GM12892 (cell line): Measurements from ENCODE around the gene RPS16.

Experiments used
- POLR2A ChIP-seq: IDR thresholded peaks from 2 replicates; pipeline ENCODE4 v1.6.1; 2011; ENCODE audit warnings: low read depth, low read length, control low read depth
- POLR2AphosphoS5 ChIP-seq: IDR thresholded peaks from 2 replicates; pipeline ENCODE4 v1.6.1; 2011; ENCODE audit warnings: low read depth, low read length, control low read depth
- TAF1 ChIP-seq: IDR thresholded peaks from 2 replicates; pipeline ENCODE4 v1.6.1; 2011; ENCODE audit warnings: low read depth, mild to moderate bottlenecking, control low read depth, low read length, borderline replicate concordance

DNA sequence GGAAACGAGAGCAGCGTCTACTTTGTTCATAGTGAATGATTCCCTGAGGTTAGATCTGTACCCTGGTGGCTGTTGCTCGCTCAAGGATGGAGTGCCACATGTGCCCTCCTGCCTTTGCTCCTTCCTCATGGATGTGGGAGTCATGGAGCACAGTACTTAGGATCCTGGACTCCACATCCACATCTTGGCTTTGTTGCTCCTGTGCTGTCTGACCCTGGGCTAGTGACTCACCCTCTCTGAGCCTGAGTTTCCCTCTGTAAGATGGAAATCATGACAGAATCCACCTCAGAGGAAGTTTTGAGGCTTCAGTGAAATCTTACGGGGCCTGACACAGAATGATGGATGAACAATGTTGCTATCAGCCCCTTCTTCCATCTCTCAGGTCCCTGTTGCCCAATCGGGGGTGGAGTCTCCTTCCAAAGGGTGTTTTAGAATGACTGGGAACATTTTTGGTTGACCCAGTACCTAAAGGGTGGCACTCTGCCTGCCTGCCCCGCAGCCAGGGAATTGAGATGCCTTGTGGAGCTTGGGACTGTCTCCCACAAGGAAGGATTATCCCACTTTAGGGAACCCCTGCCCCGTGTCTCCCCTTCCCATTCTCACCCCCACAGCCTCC lies 35.1 kb upstream of the RPS16 start:
- TF ChIP-seq POLR2A (no peak), POLR2AphosphoS5 (no peak), TAF1 (no peak)
